Heart left ventricle (tissue), 16 donors: ENCODE measurements around the gene DDRGK1. TPM values are rescaled to one million over a fixed set of nuclear protein-coding genes. Genes with fewer than 3 reads are reported as not detected.
"Not testable (repeated sequence)": the region's sequence is repeated elsewhere in the genome, so short reads cannot be mapped to it uniquely, and the experiment has no call there.

Experiments
- ATAC-seq, 4 donors: fragments of 200-7000 bp; cut with Tn5 transposase; one replicate each; pipeline ENCODE4 v1.9.1; 2020 to 2022; ENCODE audit warnings: moderate library complexity in 4 of 4, mild to moderate bottlenecking in 3 of 4, moderate number of reproducible peaks in 1 of 4
- DNase-seq, 5 donors: peaks; one replicate each; pipeline ENCODE4 v3.0.0-alpha.2; 2020
- H3K27ac ChIP-seq, 12 donors: fragments of 200-600 bp; sonication (generic) in 4 of 12; one replicate each; pipeline versions ENCODE4 v1.5.0 to v1.8.0; 2016 to 2022; ENCODE audit warnings: mild to moderate bottlenecking in 2 of 12
- H3K27me3 ChIP-seq, 9 donors: fragments of 200-600 bp; sonication (generic) in 2 of 9; one replicate each; pipeline versions ENCODE4 v1.5.1 to v1.8.0; 2016 to 2022; ENCODE audit warnings: mild to moderate bottlenecking in 3 of 9
- H3K36me3 ChIP-seq, 9 donors: fragments of 200-600 bp; sonication (generic) in 2 of 9; one replicate each; pipeline versions ENCODE4 v1.5.0 to v1.8.0; 2018 to 2022; ENCODE audit warnings: mild to moderate bottlenecking in 2 of 9
- H3K4me1 ChIP-seq, 12 donors: fragments of 200-600 bp; sonication (generic) in 4 of 12; one replicate each; pipeline versions ENCODE4 v1.5.0 to v1.8.0; 2016 to 2022; ENCODE audit warnings: mild to moderate bottlenecking in 3 of 12
- H3K4me3 ChIP-seq, 12 donors: fragments of 200-600 bp; sonication (generic) in 4 of 12; one replicate each; pipeline versions ENCODE4 v1.5.0 to v1.8.0; 2017 to 2022; ENCODE audit warnings: mild to moderate bottlenecking in 9 of 12, moderate library complexity in 4 of 12
- H3K9me3 ChIP-seq, 12 donors: fragments of 200-600 bp; sonication (generic) in 4 of 12; one replicate each; pipeline versions ENCODE4 v1.5.0 to v1.8.0; 2016 to 2022; ENCODE audit warnings: mild to moderate bottlenecking in 1 of 12
- POLR2A ChIP-seq, 2 donors: fragments of 450-650 bp; IDR thresholded peaks; one replicate each; pipeline ENCODE4 v1.6.1; 2017; ENCODE audit warnings: antibody characterized with exemption in 2 of 2, mild to moderate bottlenecking in 2 of 2, moderate library complexity in 2 of 2
- WGBS, 4 donors: extraction: QIAGEN DNeasy Blood & Tissue Kit in 2 of 4; methylation state at CpG; one replicate each; pipeline versions ENCODE4 v1.1.5 to v1.1.7; 2013 to 2018; 5-methylcytosine and 5-hydroxymethylcytosine counted together
- intact Hi-C, 10 donors: fragments of 100-400 bp; cut with DNase I; formaldehyde crosslinking; loops; one replicate each; pipeline versions ENCODE4 v1.11.1 to v1.14.2; 2022
- polyA plus RNA-seq, 2 donors: library from polyadenylated mRNA; stranded (reverse); fragments of 200-250 nt; gene quantifications; one replicate each; pipeline ENCODE4 v1.2.3, GENCODE V29; 2013
- total RNA-seq, 9 donors: library from RNA; depleted of rRNA in 2 of 9; stranded (reverse); fragments of >200 nt in 2 of 9; fragmentation: NEBNext Ultra II Directional in 3 of 9; extraction: Animal tissue kit (Norgen Biotek cat#: 25700) in 3 of 9; gene quantifications; one replicate each; pipeline versions ENCODE4 v1.1.0 to v1.2.4, GENCODE V29; 2016 to 2023
- TF ChIP-seq, protein P1 (sequence below), 12 donors: fragments of 200-600 bp; sonication (generic) in 4 of 12; IDR thresholded peaks; one replicate each; pipeline versions ENCODE4 v1.5.0 to v1.8.0; 2018 to 2022; ENCODE audit warnings: antibody characterized with exemption in 12 of 12, mild to moderate bottlenecking in 5 of 12
- donor health status: ischemic (EF 13 %, LVEDD 7.1; RV severe dilation, severe dysfunction).
- donor health status: healthy with polysubstance abuse.
- donor health status: DM: no; HTN: yes; CAD: no.
- donor health status: DM: no; HTN: no; CAD: no.
- donor health status: ischemic (EF 25% LVEDD 6.9; RV normal size, moderate dysfunction).
- donor health status: ischemic (EF 25% LVEDD 5.7; RV mildly dilated, moderate dysfunction).
- donor health status: healthy.
- donor health status: DM: yes; HTN: yes; CAD: no.
- donor health status: ischemic (EF 35%, LVEDD 5.7; RV mildly dilated, moderate dysfunction).
- donor health status: nonischemic (EF 11% LVEDD 7.7; RV severe dilation, severe dysfunction).
- donor health status: DM: yes; HTN: yes; CAD: no.
- donor health status: PGD.
- donor health status: ischemic (EF 29% LVEDD 5.4; RV normal size, mild dysfunction).
- donor health status: nonischemic (EF 23%, LVEDD 6.1; RV moderate dilation, normal function).

The DDRGK1 gene
- total and polyA plus RNA-seq, 11 donors: 25.1 to 78.3 (median 35.5) TPM

DNA sequence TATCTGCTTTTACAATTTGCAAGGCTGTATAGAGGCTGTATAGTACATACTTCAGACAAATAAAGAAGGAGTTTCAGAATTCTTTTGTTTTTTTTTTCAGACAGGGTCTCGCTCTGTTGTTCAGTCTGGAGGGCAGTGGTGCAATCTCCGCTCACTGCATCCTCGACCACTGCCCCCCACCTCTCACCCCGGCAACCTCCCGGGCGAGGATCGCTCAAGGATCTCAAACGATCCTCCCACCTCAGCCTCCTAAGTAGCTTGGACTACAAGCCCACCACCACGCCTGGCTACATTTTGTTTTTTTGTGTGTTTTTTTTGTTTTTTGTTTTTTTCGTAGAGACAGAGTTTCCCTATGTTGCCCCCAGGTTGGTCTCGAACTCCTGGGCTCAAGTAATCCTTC, 46.7 kb downstream of the DDRGK1 start:
- H3K9me3 ChIP-seq: no peaks in the 10 kb centered on the region
- 77 to 80% (median 79%) methylated on average over 11 of the region's 11 CpGs for WGBS, 4 donors
- H3K4me3 ChIP-seq: peak overlapping the region in 8 of 12 donors; percentile 63 to 100 (median 84)
- H3K4me1 ChIP-seq: peaks cover 8 to 59% (median 43%) of the 10 kb centered on the region in 12 donors
- peak overlapping the region in 1 of 12 donors; percentile 55 for H3K27ac ChIP-seq
- TF ChIP-seq, protein P1, sequence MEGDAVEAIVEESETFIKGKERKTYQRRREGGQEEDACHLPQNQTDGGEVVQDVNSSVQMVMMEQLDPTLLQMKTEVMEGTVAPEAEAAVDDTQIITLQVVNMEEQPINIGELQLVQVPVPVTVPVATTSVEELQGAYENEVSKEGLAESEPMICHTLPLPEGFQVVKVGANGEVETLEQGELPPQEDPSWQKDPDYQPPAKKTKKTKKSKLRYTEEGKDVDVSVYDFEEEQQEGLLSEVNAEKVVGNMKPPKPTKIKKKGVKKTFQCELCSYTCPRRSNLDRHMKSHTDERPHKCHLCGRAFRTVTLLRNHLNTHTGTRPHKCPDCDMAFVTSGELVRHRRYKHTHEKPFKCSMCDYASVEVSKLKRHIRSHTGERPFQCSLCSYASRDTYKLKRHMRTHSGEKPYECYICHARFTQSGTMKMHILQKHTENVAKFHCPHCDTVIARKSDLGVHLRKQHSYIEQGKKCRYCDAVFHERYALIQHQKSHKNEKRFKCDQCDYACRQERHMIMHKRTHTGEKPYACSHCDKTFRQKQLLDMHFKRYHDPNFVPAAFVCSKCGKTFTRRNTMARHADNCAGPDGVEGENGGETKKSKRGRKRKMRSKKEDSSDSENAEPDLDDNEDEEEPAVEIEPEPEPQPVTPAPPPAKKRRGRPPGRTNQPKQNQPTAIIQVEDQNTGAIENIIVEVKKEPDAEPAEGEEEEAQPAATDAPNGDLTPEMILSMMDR (IDR thresholded peaks at IDR 0.05): no peak
- no peak for TF ChIP-seq POLR2A (IDR thresholded peaks at IDR 0.05)
- peaks cover 0 to 28% (median 15%) of the 10 kb centered on the region in 9 donors for H3K36me3 ChIP-seq
- no peak for ATAC-seq
- intact Hi-C loops: no loop called here
- no peaks in the 10 kb centered on the region for H3K27me3 ChIP-seq
- DNase-seq: no peak

DNA sequence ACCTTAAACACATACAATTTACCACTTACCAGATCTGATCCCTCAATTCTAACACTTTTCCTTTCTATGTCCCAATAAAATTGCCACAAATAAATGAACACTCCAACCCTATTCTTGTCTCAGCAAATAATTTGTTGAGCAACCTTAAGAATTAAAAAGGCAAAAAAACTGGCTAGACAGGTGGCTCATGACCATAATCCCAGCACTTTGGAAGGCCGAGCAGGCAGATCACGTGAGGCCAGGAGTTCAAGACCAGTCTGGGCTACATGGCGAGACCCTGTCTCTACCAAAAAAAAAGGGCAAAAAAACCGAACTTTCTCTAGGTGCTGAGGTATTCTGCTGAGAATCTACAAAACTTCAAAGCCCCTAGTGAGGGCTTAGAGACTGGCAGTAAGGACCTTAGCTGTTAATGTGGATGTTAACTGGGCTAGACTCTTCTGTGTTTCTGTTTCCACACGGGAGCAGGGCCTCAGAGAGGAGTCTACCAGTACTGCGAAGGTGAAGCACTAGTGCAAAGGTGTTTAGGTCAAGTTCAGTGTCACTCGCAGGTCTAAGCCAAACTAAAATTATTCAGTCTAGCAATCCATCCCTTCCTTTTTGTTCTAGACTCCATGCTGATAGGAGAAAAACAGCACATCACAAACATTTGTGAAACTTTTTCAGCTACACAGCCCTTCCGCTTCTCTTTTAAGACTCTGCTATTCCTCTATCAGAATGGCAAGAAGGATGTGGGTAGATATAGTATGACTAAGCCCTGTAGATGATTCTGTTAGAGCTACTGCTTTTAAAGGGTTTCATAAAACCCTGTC, 47.5 kb downstream of the DDRGK1 start:
- 63 to 70% (median 68%) methylated on average over 8 of the region's 8 CpGs for WGBS, 4 donors
- Histone ChIP-seq H3K4me3 (peak overlapping the region in 2 of 12 donors; percentile 70 to 94), H3K36me3 (peaks cover 0 to 35% (median 15%) of the 10 kb centered on the region in 9 donors), H3K27ac (peak overlapping the region in 2 of 12 donors; percentile 8 to 55), H3K9me3 (no peaks in the 10 kb centered on the region), H3K4me1 (peaks cover 8 to 68% (median 47%) of the 10 kb centered on the region in 12 donors), H3K27me3 (no peaks in the 10 kb centered on the region)
- DNase-seq: no peak
- intact Hi-C loops: no loop called here
- TF ChIP-seq, protein P1 (IDR thresholded peaks at IDR 0.05): no peak
- TF ChIP-seq POLR2A (IDR thresholded peaks at IDR 0.05): no peak
- no peak for ATAC-seq

DNA sequence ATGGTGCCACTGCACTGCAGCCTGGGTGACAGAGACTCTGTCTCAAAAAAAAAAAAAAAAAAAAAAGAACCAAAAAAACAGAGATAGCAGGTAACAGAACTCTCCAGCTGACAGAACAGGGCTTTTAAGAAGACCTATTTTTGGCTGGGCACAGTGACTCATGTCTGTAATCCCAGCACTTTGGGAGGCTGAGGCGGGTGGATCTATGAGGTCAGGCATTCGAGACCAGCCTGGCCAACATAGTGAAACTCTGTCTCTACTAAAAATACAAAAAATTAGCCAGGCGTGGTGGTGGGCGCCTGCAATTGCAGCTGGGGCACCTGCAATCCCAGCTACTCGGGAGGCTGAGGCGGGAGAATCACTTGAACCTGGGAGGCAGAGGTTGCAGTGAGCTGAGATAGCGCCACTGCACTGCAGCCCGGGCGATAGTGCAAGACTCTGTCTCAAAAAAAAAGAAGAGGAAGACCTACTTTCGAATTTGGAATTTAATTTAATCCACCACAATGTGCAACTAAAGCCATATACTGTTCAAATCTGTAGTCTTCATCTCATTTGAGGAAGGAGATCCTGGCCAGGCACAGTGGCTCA, 52.3 kb downstream of the DDRGK1 start:
- intact Hi-C loops, H3K27me3 ChIP-seq, DNase-seq, H3K9me3 ChIP-seq, H3K4me3 ChIP-seq: not testable (repeated sequence)
- H3K4me1 ChIP-seq: peaks cover 0 to 54% (median 29%) of the 10 kb centered on the region in 12 donors
- H3K36me3 ChIP-seq: peaks cover 0 to 60% (median 47%) of the 10 kb centered on the region in 9 donors
- peak overlapping the region in 6 of 12 donors; percentile 19 to 41 (median 24) for H3K27ac ChIP-seq
- 80 to 89% (median 81%) methylated on average over 10 of the region's 10 CpGs for WGBS, 4 donors
- peak in 3 of 4 donors; percentile 61 to 71 (median 64) for ATAC-seq

DNA sequence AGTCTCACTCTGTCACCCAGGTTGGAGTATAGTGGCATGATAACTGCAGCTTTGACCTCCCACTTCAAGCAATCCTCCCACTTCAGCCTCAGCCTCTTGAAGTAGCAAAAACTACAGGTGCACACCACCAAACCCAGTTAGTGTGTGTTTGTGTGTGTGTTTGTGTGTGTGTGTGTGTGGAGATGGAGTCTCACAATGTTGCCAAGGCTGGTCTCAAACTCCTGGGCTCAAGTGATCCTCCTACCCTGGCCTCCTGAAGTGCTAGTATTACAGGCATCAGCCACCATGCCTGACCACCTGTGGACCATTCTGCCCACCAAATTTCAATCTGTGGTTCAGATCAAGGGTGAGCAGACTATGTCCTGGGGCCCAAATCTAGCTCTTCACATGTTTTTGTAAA, 53.6 kb downstream of the DDRGK1 start:
- H3K9me3 ChIP-seq: no peaks in the 10 kb centered on the region
- ATAC-seq: no peak
- H3K27ac ChIP-seq: peak overlapping the region in 1 of 12 donors; percentile 28
- peaks cover 0 to 49% (median 28%) of the 10 kb centered on the region in 12 donors for H3K4me1 ChIP-seq
- intact Hi-C loops: no loop called here
- no peak overlapping the region for H3K4me3 ChIP-seq
- H3K27me3 ChIP-seq: no peaks in the 10 kb centered on the region
- no peak for DNase-seq
- TF ChIP-seq, protein P1 (IDR thresholded peaks at IDR 0.05): no peak
- no peak for TF ChIP-seq POLR2A (IDR thresholded peaks at IDR 0.05)
- H3K36me3 ChIP-seq: peaks cover 0 to 68% (median 54%) of the 10 kb centered on the region in 9 donors
